Upper lobe of left lung (tissue), 4 donors: ENCODE results near the gene FER.

ENCODE experiments used
- EP300 ChIP-seq, 4 donors: sonication (generic); formaldehyde crosslinking; IDR thresholded peaks; one replicate each; pipeline ENCODE4 v1.5.1; 2017; ENCODE audit warnings: antibody characterized with exemption in 4 of 4, control low read depth in 2 of 4
- TF ChIP-seq, protein P1 (sequence below), 6 experiments: fragments of 450-650 bp in 4 of 6; fragments of 200-600 bp in 2 of 6; sonication (generic) in 2 of 6; IDR thresholded peaks; one replicate each; pipeline ENCODE4 v1.5.1; 2016 to 2019; ENCODE audit warnings: antibody characterized with exemption in 6 of 6

DNA sequence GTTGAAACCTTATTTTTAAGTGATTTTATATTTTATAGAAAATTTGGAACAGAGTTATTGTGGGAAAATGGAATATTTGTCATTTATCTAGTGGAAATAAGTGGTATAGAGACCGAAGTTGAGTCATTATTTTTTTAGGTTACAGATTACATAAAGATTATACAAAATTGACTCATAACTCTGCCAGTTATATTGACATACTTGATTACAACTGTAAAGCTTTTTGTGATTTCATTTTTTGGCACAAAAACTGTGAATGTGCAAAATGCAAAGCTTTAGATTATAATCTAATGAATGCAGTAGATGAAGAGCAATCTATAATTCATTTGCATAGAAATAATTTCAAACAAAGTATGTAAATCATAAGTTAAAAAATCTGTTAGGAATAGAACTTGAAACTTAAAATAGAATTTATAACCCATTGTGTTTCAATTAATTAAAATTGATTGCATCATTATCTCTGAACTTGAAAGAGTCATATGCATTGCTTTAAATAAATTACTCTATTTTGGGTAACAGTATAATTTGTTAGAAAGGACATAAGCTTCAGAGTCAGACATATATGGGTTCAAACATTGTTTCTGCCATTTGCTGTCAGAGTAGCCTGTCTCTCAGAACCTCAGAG, 280.4 kb downstream of the FER start:
- TF ChIP-seq, protein P1, sequence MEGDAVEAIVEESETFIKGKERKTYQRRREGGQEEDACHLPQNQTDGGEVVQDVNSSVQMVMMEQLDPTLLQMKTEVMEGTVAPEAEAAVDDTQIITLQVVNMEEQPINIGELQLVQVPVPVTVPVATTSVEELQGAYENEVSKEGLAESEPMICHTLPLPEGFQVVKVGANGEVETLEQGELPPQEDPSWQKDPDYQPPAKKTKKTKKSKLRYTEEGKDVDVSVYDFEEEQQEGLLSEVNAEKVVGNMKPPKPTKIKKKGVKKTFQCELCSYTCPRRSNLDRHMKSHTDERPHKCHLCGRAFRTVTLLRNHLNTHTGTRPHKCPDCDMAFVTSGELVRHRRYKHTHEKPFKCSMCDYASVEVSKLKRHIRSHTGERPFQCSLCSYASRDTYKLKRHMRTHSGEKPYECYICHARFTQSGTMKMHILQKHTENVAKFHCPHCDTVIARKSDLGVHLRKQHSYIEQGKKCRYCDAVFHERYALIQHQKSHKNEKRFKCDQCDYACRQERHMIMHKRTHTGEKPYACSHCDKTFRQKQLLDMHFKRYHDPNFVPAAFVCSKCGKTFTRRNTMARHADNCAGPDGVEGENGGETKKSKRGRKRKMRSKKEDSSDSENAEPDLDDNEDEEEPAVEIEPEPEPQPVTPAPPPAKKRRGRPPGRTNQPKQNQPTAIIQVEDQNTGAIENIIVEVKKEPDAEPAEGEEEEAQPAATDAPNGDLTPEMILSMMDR (IDR thresholded peaks at IDR 0.05), result no peak
- TF ChIP-seq EP300 (IDR thresholded peaks at IDR 0.05), result no peak
